H9 (cell line): ENCODE measurements around the gene GIGYF1. TPM values are rescaled to one million over a fixed set of nuclear protein-coding genes. Genes with fewer than 3 reads are reported as not detected.

Experiments
- DNase-seq: peaks from one replicate; pipeline ENCODE4 v3.0.0-alpha.2; 2017
- H2AFZ ChIP-seq: one replicate; pipeline ENCODE4 v1.6.1; 2013; ENCODE audit warnings: mild to moderate bottlenecking, low read length, control low read depth, moderate library complexity
- H2AK5ac ChIP-seq: 2 replicates; pipeline ENCODE4 v1.6.1; 2013; ENCODE audit warnings: low read length, control low read depth, mixed read lengths; ENCODE audit not compliant: insufficient read length
- H2BK120ac ChIP-seq: one replicate; pipeline ENCODE4 v1.6.1; 2013; ENCODE audit warnings: low read depth, mild to moderate bottlenecking, low read length, control low read depth, inconsistent platforms; ENCODE audit not compliant: poor library complexity, severe bottlenecking
- H2BK12ac ChIP-seq: 2 replicates; pipeline ENCODE4 v1.6.1; 2013; ENCODE audit warnings: low read length, control low read depth, mixed read lengths, low read depth; ENCODE audit not compliant: insufficient read length
- H2BK15ac ChIP-seq: 2 replicates; pipeline ENCODE4 v1.6.1; 2013; ENCODE audit warnings: low read depth, low read length, control low read depth
- H2BK20ac ChIP-seq: one replicate; pipeline ENCODE4 v1.6.1; 2013; ENCODE audit warnings: low read depth, mild to moderate bottlenecking, low read length, control low read depth, inconsistent platforms; ENCODE audit not compliant: poor library complexity, severe bottlenecking
- H2BK5ac ChIP-seq: 2 replicates; pipeline ENCODE4 v1.6.1; 2013; ENCODE audit warnings: low read length, control low read depth, mixed read lengths; ENCODE audit not compliant: insufficient read length
- H3K14ac ChIP-seq: 2 replicates; pipeline ENCODE4 v1.6.1; 2013; ENCODE audit warnings: low read length, control low read depth; ENCODE audit not compliant: insufficient read depth
- H3K18ac ChIP-seq: 2 replicates; pipeline ENCODE4 v1.6.1; 2013; ENCODE audit warnings: low read depth, mild to moderate bottlenecking, mixed read lengths, low read length, control low read depth; ENCODE audit not compliant: insufficient read length
- H3K23ac ChIP-seq: 2 replicates; pipeline ENCODE4 v1.6.1; 2013; ENCODE audit warnings: low read length, control low read depth, mixed read lengths, low read depth; ENCODE audit not compliant: insufficient read length
- H3K23me2 ChIP-seq: 2 replicates; pipeline ENCODE4 v1.6.1; 2013; ENCODE audit warnings: low read depth, mild to moderate bottlenecking, mixed read lengths, low read length, control low read depth; ENCODE audit not compliant: insufficient read length, poor library complexity, severe bottlenecking
- H3K27ac ChIP-seq: 2 replicates; pipeline ENCODE4 v1.5.1; 2013; ENCODE audit warnings: low read length, control low read depth, mixed read lengths, low read depth; ENCODE audit not compliant: insufficient read length
- H3K27me3 ChIP-seq: 2 replicates; pipeline ENCODE4 v1.6.1; 2013; ENCODE audit warnings: low read length, control low read depth, inconsistent platforms; ENCODE audit not compliant: insufficient read depth
- H3K4ac ChIP-seq: 2 replicates; pipeline ENCODE4 v1.6.1; 2013; ENCODE audit warnings: low read depth, mild to moderate bottlenecking, control low read depth, inconsistent platforms, low read length, moderate library complexity
- H3K4me1 ChIP-seq: 2 replicates; pipeline ENCODE4 v1.6.1; 2013; ENCODE audit warnings: low read length, control low read depth, inconsistent platforms; ENCODE audit not compliant: insufficient read depth
- H3K4me2 ChIP-seq: 2 replicates; pipeline ENCODE4 v1.6.1; 2013; ENCODE audit warnings: low read length, control low read depth, mixed read lengths; ENCODE audit not compliant: insufficient read length, insufficient read depth
- H3K56ac ChIP-seq: 2 replicates; pipeline ENCODE4 v1.6.1; 2013; ENCODE audit warnings: low read depth, mild to moderate bottlenecking, mixed read lengths, low read length, control low read depth; ENCODE audit not compliant: insufficient read length
- H3K79me1 ChIP-seq: 2 replicates; pipeline ENCODE4 v1.6.1; 2013; ENCODE audit warnings: low read depth, mild to moderate bottlenecking, moderate library complexity, low read length, control low read depth, inconsistent platforms; ENCODE audit not compliant: insufficient read depth, poor library complexity, severe bottlenecking
- H3K79me2 ChIP-seq: 2 replicates; pipeline ENCODE4 v1.6.1; 2013; ENCODE audit warnings: low read length, control low read depth, inconsistent platforms; ENCODE audit not compliant: insufficient read depth
- H3K9ac ChIP-seq: 2 replicates; pipeline ENCODE4 v1.6.1; 2013; ENCODE audit warnings: low read length, control low read depth, mixed read lengths; ENCODE audit not compliant: insufficient read length; ENCODE audit errors: extremely low read depth
- H3K9me3 ChIP-seq: one replicate; pipeline ENCODE4 v1.6.1; 2013; ENCODE audit warnings: low read depth, low read length, inconsistent platforms; ENCODE audit not compliant: control insufficient read depth
- H3T11ph ChIP-seq: one replicate; pipeline ENCODE4 v1.6.1; 2013; ENCODE audit warnings: mild to moderate bottlenecking, low read length, control low read depth, inconsistent platforms
- H4K20me1 ChIP-seq: one replicate; pipeline ENCODE4 v1.6.1; 2013; ENCODE audit not compliant: control insufficient read depth, insufficient read length, insufficient read depth
- H4K5ac ChIP-seq: 2 replicates; pipeline ENCODE4 v1.6.1; 2013; ENCODE audit warnings: low read depth, mild to moderate bottlenecking, mixed read lengths, low read length, control low read depth; ENCODE audit not compliant: insufficient read length
- H4K8ac ChIP-seq: replicated peaks from 2 replicates; pipeline ENCODE4 v1.6.1; 2013; ENCODE audit warnings: low read length, control low read depth, mixed read lengths, low read depth; ENCODE audit not compliant: insufficient read length
- H4K91ac ChIP-seq: 2 replicates; pipeline ENCODE4 v1.6.1; 2013; ENCODE audit warnings: low read depth, mild to moderate bottlenecking, moderate library complexity, mixed read lengths, low read length, control low read depth; ENCODE audit not compliant: insufficient read length
- H3K27ac Mint-ChIP-seq, 3 experiments: 2 replicates in 2 of 3; 3 replicates in 1 of 3; pipeline ENCODE4 v1.8.0; 2020 to 2021; ENCODE audit warnings: mixed read lengths in 3 of 3, mild to moderate bottlenecking in 1 of 3, moderate library complexity in 1 of 3
- H3K27me3 Mint-ChIP-seq: 2 replicates; pipeline ENCODE4 v1.8.0; 2021; ENCODE audit warnings: low read depth, mild to moderate bottlenecking, moderate library complexity, mixed read lengths
- H3K36me3 Mint-ChIP-seq, 3 experiments: 2 replicates in 2 of 3; 3 replicates in 1 of 3; pipeline ENCODE4 v1.8.0; 2020 to 2021; ENCODE audit warnings: low read depth in 3 of 3, mixed read lengths in 3 of 3; ENCODE audit not compliant: insufficient read depth in 1 of 3
- H3K4me1 Mint-ChIP-seq, 2 experiments: 2 replicates each; pipeline ENCODE4 v1.8.0; 2020; ENCODE audit warnings: mixed read lengths in 2 of 2
- H3K4me3 Mint-ChIP-seq, 2 experiments: 2 replicates in 1 of 2; 3 replicates in 1 of 2; pipeline ENCODE4 v1.8.0; 2020 to 2021; ENCODE audit warnings: mild to moderate bottlenecking in 2 of 2, mixed read lengths in 2 of 2, moderate library complexity in 1 of 2
- H3K9me3 Mint-ChIP-seq, 2 experiments: 2 replicates in 1 of 2; 3 replicates in 1 of 2; pipeline ENCODE4 v1.8.0; 2020; ENCODE audit warnings: mild to moderate bottlenecking in 2 of 2, mixed read lengths in 2 of 2, moderate library complexity in 1 of 2
- CTCF ChIP-seq: fragments of 200-600 bp; sonication (generic); conservative IDR thresholded peaks from 3 replicates; pipeline ENCODE4 v1.8.0; 2021; ENCODE audit warnings: antibody characterized with exemption, mild to moderate bottlenecking
- WGBS: extraction: QIAGEN DNeasy Blood & Tissue Kit; methylation state at CpG from one replicate; pipeline ENCODE4 v1.1.7; 2013; ENCODE audit warnings: missing lambda C conversion rate, low lambda C conversion rate, mixed read lengths; ENCODE audit not compliant: insufficient read length; ENCODE audit errors: extremely low coverage; 5-methylcytosine and 5-hydroxymethylcytosine counted together
- total RNA-seq: library from RNA; stranded (reverse); gene quantifications from 2 replicates; pipeline ENCODE4 v1.2.1, GENCODE V29; 2021

GIGYF1 gene
- total RNA-seq, 1 experiment from 2014 or later = 104 TPM

GRCh38 chr7:100630066-100630465 lies 64.0 kb downstream of the GIGYF1 start:
- no CpG with 5 or more reads among the region's 4 CpGs for WGBS
- Histone ChIP-seq H3K56ac (no peak overlapping the region), H3K14ac (no peak overlapping the region), H3K9me3 (no peaks in the 10 kb centered on the region), H2BK20ac (no peak overlapping the region), H4K91ac (no peak overlapping the region), H3K79me2 (no peaks in the 10 kb centered on the region), H2AFZ (no peak overlapping the region), H3K4me1 (no peaks in the 10 kb centered on the region), H2BK12ac (no peak overlapping the region), H2BK5ac (no peak overlapping the region), H3K9ac (no peak overlapping the region), H3K27ac (no peak overlapping the region), H4K5ac (no peak overlapping the region), H3K4ac (no peak overlapping the region), H4K20me1 (no peaks in the 10 kb centered on the region), H3K79me1 (no peaks in the 10 kb centered on the region), H4K8ac (no peak overlapping the region), H3K27me3 (peaks cover 3% of the 10 kb centered on the region; the same call in 1 of the 2 replicates), H2AK5ac (no peak overlapping the region), H3K23ac (no peak overlapping the region), H3K23me2 (peaks cover 13% of the 10 kb centered on the region), H2BK15ac (no peak overlapping the region), H3T11ph (no peak overlapping the region), H2BK120ac (no peak overlapping the region), H3K18ac (no peak overlapping the region), H3K4me2 (no peak overlapping the region)
- H3K27ac Mint-ChIP-seq = no peak overlapping the region
- peaks cover 64% of the 10 kb centered on the region for H3K27me3 Mint-ChIP-seq
- H3K4me1 Mint-ChIP-seq = peaks cover 11 to 24% of the 10 kb centered on the region in 2 experiments
- DNase-seq = no peak
- no peak for TF ChIP-seq CTCF
- no peaks in the 10 kb centered on the region for H3K9me3 Mint-ChIP-seq
- H3K4me3 Mint-ChIP-seq = no peak overlapping the region
- peaks cover 0 to 4% (median 0%) of the 10 kb centered on the region in 3 experiments; a peak in 1 of 7 replicates for H3K36me3 Mint-ChIP-seq

Other genes starting within 250 kb of the GIGYF1 start
- gene SPACDR, start 230.0 kb downstream of the GIGYF1 start, total RNA-seq = 0.39 TPM in 1 of 2 replicates, not detected in the other
- 17.2 and 17.5 TPM in 2 replicates for gene TSC22D4, start 215.0 kb downstream of the GIGYF1 start, total RNA-seq
- gene NYAP1, start 210.3 kb downstream of the GIGYF1 start, total RNA-seq = 3.2 and 4.0 TPM in 2 replicates
- 11.2 and 12.7 TPM in 2 replicates for gene AGFG2, start 155.0 kb downstream of the GIGYF1 start, total RNA-seq
- gene SAP25, start 120.3 kb downstream of the GIGYF1 start, total RNA-seq = 4.2 and 5.1 TPM in 2 replicates
- 36.8 and 39.1 TPM in 2 replicates for gene LRCH4, start 108.1 kb downstream of the GIGYF1 start, total RNA-seq
- gene FBXO24, start 107.9 kb downstream of the GIGYF1 start, total RNA-seq = 0.85 and 1.3 TPM in 2 replicates
- gene PCOLCE, start 91.9 kb downstream of the GIGYF1 start, total RNA-seq = 25.8 and 26.1 TPM in 2 replicates
- 16.7 and 17.5 TPM in 2 replicates for gene MOSPD3, start 81.7 kb downstream of the GIGYF1 start, total RNA-seq
- gene TFR2, start 52.7 kb downstream of the GIGYF1 start, total RNA-seq = 1.9 and 2.3 TPM in 2 replicates
- gene ACTL6B, start 37.8 kb downstream of the GIGYF1 start, total RNA-seq = 0.33 and 0.50 TPM in 2 replicates
- 171 and 174 TPM in 2 replicates for gene GNB2, start 20.5 kb downstream of the GIGYF1 start, total RNA-seq
- gene POP7, start 11.9 kb upstream of the GIGYF1 start, total RNA-seq = 96.7 and 96.9 TPM in 2 replicates
- 0.33 and 0.44 TPM in 2 replicates for gene EPO, start 26.2 kb upstream of the GIGYF1 start, total RNA-seq
- gene ZAN, start 39.3 kb upstream of the GIGYF1 start, total RNA-seq = not detected in 2 replicates
- 132 and 135 TPM in 2 replicates for gene EPHB4, start 133.3 kb upstream of the GIGYF1 start, total RNA-seq
- gene SLC12A9, start 158.5 kb upstream of the GIGYF1 start, total RNA-seq = 42.3 and 43.0 TPM in 2 replicates
- gene TRIP6, start 173.1 kb upstream of the GIGYF1 start, total RNA-seq = 120 and 122 TPM in 2 replicates
- 373 and 382 TPM in 2 replicates for gene SRRT, start 180.9 kb upstream of the GIGYF1 start, total RNA-seq
- gene UFSP1, start 195.5 kb upstream of the GIGYF1 start, total RNA-seq = 4.3 and 4.6 TPM in 2 replicates
- gene ACHE, start 201.6 kb upstream of the GIGYF1 start, total RNA-seq = 5.7 and 7.0 TPM in 2 replicates